ENCODE measurements around the gene ABCC4. TPM values are rescaled to one million over a fixed set of nuclear protein-coding genes. Genes with fewer than 3 reads are reported as not detected.

ABCC4 gene
- total and polyA plus RNA-seq, 8 donors, result 0.80 to 8.7 (median 4.1) TPM

DNA sequence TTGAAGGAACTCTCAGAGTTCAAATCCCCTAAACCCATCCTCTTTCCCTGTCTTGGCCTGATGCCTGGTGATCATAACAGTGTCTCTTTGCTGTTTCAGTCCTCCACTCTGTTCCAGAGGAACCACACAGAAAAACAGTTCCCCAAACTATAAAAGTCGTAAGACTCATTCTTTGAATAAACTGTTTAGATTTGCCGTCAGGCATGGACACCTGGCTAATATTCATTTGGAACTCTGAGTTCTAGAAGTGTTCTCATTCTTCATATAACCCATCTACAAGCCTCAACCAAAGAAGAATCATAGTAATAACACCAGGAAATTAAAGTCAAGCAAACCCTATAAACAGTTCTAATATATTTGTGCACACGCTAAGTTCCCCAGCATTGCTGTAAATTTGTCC lies 37.7 kb upstream of the ABCC4 start:
- no peak for FAIRE-seq
- H3K4me1 ChIP-seq, result no peaks in the 10 kb centered on the region
- WGBS, 2 donors, result 91 to 92% methylated on average over 3 of the region's 3 CpGs
- DNase-seq, result no peak
- ATAC-seq, result no peak
- no peaks in the 10 kb centered on the region for H3K9me3 ChIP-seq
- H3K4me3 ChIP-seq, result no peak overlapping the region
- intact Hi-C loops (cut with DNase I), result no loop called here
- H3K27ac ChIP-seq, result no peak overlapping the region
- no peaks in the 10 kb centered on the region for H3K36me3 ChIP-seq
- TF ChIP-seq CTCF (IDR thresholded peaks at IDR 0.05), result no peak
- H3K27me3 ChIP-seq, result no peaks in the 10 kb centered on the region

GRCh38 chr13:95337597-95337996 lies 36.3 kb upstream of the ABCC4 start:
- H3K27me3 ChIP-seq, result no peaks in the 10 kb centered on the region
- H3K27ac ChIP-seq, result no peak overlapping the region
- no peaks in the 10 kb centered on the region for H3K4me1 ChIP-seq
- no peak for ATAC-seq
- H3K9me3 ChIP-seq, result no peaks in the 10 kb centered on the region
- no peak overlapping the region for H3K4me3 ChIP-seq
- intact Hi-C loops (cut with DNase I), result no loop called here
- DNase-seq, result no peak
- no peak for FAIRE-seq
- TF ChIP-seq CTCF (IDR thresholded peaks at IDR 0.05), result no peak
- H3K36me3 ChIP-seq, result no peaks in the 10 kb centered on the region
- WGBS, 2 donors, result 78 to 85% methylated on average over 3 of the region's 3 CpGs

DNA sequence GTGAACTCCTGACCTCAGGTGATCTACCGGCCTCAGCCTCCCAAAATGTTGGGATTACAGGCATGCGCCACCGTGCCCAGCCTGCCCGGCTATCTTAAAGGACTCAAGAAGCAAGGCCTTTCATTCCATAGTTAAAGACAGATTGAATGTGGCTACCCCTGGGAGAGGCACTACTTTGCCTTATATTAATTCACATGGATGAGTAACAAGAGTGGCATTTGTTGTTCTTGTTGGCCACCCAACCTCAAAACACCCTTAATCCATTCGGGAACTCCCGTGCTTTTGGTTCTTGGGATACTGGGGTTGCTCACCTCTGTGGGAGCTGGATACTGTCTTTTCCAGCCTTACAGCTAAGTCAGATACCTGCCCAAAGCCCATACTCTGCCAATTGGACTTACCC lies 34.4 kb upstream of the ABCC4 start:
- DNase-seq (no peak), ATAC-seq (no peak), FAIRE-seq (no peak)
- Histone ChIP-seq H3K4me3 (no peak overlapping the region), H3K4me1 (no peaks in the 10 kb centered on the region), H3K36me3 (no peaks in the 10 kb centered on the region), H3K9me3 (no peaks in the 10 kb centered on the region), H3K27me3 (no peaks in the 10 kb centered on the region), H3K27ac (no peak overlapping the region)
- TF ChIP-seq CTCF (IDR thresholded peaks at IDR 0.05), result no peak
- 71 to 92% methylated on average over 6 of the region's 6 CpGs for WGBS, 2 donors
- intact Hi-C loops (cut with DNase I), result no loop called here

DNA sequence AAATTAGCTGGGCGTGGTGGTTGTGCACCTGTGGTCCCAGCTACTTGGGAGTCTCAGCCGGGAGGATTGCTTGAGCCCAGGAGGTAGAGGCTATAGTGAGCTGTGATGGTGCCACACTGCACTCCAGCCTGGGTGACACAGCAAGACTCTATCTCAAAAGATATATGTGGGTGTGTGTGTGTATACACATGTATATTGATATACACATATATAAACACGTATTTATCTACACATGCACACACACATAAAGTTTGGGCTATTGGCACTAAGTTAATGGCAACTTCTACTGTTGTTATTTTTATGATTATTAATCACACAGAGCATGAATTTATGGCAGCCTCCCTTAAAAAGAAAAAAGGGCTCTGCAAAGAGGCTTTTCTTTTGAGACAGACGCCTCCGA lies 27.1 kb upstream of the ABCC4 start:
- FAIRE-seq (no peak), DNase-seq (no peak)
- TF ChIP-seq CTCF (IDR thresholded peaks at IDR 0.05), result no peak

GRCh38 chr13:95327190-95327589 lies 25.9 kb upstream of the ABCC4 start:
- Histone ChIP-seq H3K36me3 (no peaks in the 10 kb centered on the region), H3K27ac (no peak overlapping the region), H3K4me3 (no peak overlapping the region), H3K27me3 (no peaks in the 10 kb centered on the region), H3K4me1 (no peaks in the 10 kb centered on the region), H3K9me3 (no peaks in the 10 kb centered on the region)
- TF ChIP-seq CTCF (IDR thresholded peaks at IDR 0.05), result no peak
- ATAC-seq, result no peak
- WGBS, 2 donors, result 90% methylated on average over 10 of the region's 10 CpGs
- no peak for FAIRE-seq
- intact Hi-C loops (cut with DNase I), result no loop called here
- DNase-seq, result no peak

More for the DNA sequence above, 27.1 kb upstream of the ABCC4 start:
- 92 to 93% methylated on average over 5 of the region's 5 CpGs for WGBS, 2 donors
- Histone ChIP-seq H3K27me3 (no peaks in the 10 kb centered on the region), H3K4me3 (no peak overlapping the region), H3K36me3 (no peaks in the 10 kb centered on the region), H3K4me1 (no peaks in the 10 kb centered on the region), H3K9me3 (no peaks in the 10 kb centered on the region), H3K27ac (no peak overlapping the region)
- no peak for ATAC-seq
- intact Hi-C loops (cut with DNase I), result no loop called here
